Endometrial microvascular endothelial cells (primary cell): ENCODE results near the gene RAB29. TPM values are rescaled to one million over a fixed set of nuclear protein-coding genes. Genes with fewer than 3 reads are reported as not detected.

Source experiments
- in situ Hi-C: cut with HindIII; loops from 2 replicates; pipeline ENCODE4 v1.10.0; 2017; ENCODE audit warnings: low sequenced_read_pairs, low pct_unique_long_range_greater_than_20kb; ENCODE audit errors: inconsistent ontology term
- total RNA-seq: library from RNA; depleted of rRNA; stranded (reverse); fragments of >200 nt; gene quantifications from one replicate; pipeline ENCODE4 v1.2.3, GENCODE V29; 2015; ENCODE audit errors: inconsistent ontology term

Gene RAB29
- total RNA-seq, 1 donor from 2014 or later = 29.9 TPM

DNA sequence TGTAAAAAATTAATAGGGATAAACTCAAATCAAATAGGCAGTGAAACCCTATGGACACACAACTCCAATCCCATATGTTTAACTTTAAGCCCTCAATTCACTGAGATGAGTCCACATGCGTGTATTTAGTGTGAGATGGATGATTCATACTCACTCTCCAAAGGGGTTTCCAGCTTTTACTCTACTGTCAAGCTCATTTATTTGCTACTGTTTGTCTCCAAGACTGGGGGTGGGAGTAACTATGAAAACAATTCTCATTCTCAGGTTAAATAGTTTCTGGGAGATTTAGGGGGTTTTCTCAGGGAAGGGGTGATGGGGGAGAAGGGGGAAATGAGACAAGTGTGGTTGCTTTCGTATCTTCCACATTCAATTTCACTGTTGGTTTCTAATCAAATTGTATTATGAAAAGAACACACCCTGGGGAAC, 2.7 kb downstream of the RAB29 start:
- in situ Hi-C loops = no loop called here

DNA sequence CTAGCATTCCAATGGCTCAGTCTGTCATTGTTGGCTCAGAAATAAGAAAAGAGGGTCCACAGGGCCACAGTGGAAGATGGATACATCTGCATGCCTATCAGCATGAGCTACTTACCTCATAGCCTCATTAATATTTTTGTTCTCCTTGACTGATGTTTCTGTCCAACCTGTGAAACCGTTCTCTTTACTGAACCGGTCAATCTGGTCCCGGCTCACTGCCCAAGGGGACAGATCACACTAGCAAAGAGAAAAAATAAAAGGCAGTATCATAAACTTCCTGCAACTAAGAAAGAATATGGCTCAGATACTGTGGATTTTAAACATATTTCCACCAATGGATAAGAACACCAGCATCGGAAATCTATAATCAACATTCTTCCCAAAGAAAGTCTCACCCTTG, 4.7 kb downstream of the RAB29 start:
- in situ Hi-C loops = no loop called here

DNA sequence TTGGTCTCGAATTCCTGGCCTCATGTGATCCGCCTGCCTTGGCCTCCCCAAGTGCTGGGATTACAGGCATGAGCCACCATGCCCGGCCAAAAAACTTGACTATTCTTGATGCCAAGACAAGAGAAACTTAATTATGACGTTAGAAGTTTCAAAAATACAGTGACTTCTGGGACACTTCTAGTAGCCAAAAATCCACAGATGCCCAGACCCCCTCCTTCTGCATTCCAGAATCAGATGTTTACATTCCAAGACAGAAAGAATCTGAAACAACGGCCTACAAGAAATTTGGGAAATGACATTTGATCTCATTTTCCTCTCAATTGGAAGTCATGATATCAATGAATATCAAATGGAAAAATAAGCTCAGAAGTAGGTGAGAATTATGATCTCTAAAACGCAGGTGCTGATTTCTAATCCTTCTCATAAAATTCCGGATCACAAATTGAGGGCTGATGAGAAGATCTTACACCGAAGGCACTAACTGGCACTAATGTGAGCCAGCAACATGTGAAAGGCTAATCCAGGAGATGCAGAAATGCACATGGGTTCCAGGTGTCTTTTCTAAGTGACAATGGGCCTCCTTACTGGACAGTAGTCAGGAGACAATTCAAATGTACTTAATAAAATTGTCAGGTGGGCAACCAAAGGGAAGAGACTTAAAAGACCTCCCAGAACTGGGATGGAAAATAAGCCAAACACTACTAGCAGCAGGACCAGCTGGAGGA, 5.5 kb downstream of the RAB29 start:
- in situ Hi-C loops = no loop called here

DNA sequence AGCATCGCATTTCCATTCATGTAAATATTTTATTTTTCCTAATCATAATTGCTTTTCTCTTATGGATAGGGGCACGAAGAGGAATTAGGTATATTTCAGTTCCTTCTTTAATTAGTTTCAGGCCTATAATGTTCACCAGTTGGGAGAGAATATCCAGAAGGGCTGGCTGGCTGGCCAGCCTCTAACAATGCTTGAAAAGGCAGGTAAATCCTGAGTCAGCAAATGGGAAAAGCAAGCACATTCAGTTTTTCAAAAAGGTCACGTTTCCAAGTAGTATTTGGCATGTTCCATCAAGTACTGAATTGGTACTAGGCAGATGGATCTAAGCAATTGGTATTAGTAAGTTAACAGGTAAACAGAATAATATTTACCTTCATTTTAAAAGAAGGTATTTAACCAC, 8.0 kb downstream of the RAB29 start:
- in situ Hi-C loops = no loop called here

DNA sequence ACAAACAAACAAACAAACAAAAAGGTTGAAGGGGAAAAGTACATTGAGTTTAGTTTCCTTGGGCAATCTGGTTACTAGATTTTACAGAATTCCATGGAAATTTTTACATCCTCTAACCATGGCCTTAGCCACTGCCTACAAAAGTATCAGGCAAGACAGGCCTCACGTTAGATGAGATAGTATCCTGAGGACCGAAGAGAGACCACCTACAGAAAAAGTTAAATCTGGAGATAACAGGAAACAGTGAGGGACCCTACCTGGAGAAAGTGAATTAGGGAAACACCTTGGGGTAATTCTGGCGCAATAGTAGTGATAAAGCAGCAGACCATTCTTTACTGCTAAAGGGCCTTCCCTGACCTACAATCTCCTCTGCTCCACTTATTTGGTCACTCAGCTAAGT, 8.7 kb downstream of the RAB29 start:
- in situ Hi-C loops = no loop called here

DNA sequence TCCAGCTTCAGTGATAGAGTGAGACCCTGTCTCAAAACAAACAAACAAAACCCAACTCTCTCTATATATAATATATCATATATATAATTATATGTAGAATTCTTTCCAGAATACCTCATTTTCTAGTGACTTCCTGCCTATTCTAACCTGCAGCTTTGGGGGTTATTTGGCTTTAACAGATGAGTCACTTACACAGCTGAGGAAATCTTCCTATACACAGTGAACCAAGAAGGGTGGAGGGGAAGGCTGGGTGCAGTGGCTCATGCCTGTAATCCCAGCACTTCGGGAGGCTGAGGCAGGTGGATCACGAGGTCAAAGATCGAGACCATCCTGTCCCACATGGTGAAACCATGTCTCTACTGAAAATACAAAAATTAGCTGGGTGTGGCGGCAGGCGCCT, 9.2 kb downstream of the RAB29 start:
- in situ Hi-C loops = no loop called here

DNA sequence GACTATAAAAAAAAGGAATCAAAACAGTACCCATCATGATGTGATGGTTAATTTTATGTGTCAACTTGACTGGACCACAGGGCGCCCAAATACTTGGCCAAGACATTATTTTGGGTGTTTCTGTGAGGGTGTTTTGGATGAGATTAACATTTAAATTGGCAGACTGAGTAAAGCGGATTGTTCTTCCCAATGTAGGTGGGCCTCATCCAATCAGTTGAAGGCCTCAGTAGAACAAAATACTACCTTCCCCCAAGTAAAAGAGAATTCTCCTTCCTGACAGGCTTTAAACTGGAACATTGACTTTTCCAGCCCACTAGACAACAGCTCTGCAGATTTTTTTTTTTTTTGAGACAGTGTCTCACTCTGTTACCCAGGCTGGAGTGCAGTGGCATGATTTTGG, 10.7 kb downstream of the RAB29 start:
- in situ Hi-C loops = no loop called here

DNA sequence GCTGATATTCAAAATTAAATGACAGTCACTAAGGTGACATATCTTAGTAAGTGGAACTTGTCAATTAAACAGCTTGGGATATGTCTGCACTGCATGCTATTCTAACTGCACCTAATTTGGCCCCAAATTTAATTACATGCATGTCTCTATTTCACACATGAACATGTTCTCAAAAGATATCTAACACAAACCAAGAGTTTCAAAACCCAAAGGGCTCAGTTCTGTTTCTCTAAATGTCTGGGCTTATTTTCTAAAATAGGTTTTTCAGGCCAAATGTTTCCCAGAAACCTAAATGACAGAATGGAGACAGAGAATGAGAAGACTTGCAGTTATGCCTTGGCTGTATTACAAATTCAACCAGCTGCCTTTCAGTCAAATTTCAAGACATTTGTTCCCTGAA, 11.3 kb downstream of the RAB29 start:
- in situ Hi-C loops = no loop called here

DNA sequence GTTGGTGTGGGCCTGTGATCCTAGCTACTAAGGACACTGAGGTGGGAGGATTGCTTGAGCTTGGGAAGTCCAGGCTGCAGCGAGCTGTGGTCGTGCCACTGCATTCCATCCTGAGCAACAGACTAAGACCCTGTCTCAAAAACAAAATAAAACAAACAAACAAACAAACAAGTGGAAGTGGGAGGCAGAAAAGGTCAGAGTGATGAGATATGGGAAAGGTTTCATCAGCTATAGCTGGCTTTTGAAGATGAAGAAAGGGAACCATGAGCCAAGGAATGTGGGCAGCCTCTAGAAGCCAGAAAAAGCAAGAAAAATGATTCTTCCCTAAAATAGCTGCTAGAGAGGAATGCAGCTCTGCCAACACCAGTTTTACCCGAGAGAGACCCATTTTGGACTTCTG, 14.7 kb downstream of the RAB29 start:
- in situ Hi-C loops = no loop called here

DNA sequence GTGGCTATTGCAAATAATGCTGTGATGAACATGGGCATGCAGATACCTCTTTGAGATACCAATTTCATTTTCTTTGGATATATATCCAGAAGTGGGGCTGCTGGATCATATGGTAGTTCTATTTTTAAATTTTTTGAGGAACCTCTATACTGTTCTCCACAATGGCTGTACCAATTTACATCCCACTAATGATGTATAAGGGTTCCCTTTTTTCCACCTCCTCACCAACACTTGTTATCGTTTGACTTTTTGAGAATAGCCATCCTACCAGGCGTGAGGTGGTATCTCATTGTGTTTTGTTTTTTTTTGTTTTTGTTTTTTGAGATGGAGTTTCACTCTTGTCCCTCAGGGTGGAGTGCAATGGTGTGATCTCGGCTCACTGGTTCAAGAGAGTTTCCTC, 18.7 kb downstream of the RAB29 start:
- in situ Hi-C loops = no loop called here

DNA sequence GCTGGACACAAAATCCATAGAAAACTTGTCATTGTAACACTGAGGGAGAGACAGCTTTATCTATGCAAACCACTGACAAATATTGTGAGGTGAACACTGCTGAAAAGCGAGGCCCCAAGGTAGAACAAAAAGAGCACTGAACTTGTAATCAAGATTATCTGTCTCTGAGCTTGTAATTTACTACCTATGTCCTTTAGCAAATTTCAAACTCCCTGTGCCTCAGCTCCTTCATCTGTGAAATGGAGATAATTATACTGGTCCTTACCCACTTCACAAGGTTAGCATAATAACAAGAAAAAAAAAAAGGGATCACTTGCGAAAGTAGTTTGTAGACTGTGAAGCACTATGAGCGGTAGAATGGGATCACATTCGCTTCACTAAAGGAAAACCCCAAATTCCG, 20.4 kb downstream of the RAB29 start:
- in situ Hi-C loops = no loop called here

DNA sequence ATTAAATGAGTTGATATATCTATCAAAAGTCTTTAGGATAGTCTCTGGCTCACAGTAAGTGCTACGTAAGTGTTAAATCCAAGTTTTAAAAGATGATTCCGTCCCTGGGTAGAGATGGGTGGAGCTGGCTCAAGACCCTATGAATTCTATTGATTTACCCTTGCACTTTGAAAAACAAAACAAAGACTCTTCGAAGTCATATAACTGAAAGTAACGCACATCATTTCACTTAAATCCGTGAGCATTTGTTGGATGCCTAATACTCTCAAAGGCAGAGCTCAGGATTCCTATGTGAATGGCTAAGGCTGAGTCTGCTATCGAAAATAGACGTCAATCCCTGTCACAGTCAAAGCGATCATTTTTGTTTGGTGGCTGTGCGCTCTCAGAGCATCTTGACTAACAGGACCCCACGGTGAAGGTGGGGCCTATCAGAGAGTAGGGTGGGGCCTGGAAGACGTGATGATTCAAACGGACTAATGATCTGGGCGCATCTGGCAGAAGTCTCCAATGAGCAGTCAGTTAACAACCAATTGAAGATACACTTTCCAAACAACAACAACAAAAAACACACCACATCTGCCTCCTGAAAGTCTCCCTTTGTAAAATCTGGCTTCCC, 24.1 kb downstream of the RAB29 start:
- in situ Hi-C loops = no loop called here

DNA sequence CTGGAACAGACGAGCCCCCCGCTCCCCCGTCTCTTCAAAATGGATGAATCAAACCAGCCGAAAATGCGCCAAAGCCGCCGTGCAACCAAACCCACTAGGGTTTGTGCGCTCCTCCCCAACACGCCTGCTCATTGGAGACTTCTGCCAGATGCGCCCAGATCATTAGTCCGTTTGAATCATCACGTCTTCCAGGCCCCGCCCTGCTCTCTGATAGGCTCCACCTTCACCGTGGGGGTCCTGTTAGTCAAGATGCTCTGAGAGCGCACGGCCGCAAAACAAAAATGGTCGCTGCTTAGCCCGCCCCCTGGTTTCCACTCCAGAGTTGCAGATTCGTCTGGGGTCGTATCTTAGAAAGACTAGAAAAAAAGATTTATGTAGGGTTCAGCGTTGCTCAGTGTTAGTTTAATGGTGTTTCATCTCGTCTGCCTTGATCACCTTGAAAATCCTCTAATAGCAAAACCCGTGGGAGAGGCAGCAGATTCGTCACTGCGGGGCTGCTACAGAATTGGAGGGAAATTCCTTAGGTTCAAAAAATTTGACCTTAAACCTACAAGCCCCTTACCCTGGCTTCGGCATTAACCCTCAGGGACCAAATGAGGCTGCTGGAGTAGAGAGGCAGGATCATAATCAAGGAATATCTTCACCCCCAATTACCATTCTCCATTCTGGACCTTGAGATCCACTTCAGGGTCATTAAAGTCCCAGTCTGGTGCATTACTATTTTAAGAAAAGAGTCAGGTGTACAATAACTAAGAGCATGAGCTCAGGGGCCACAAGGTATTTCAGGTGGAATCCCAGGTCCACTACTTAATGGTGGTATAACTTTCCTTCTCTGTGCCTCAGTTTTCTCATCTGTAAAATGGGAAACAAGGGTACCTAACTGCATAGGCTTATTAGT, 24.9 kb downstream of the RAB29 start, which contains the start of gene NUCKS1:
Gene NUCKS1 (minus strand): TSS at position 45 of the 898 bp plus-strand sequence. CDS start 209 bp downstream, outside the sequence.
- in situ Hi-C loops = no loop called here

DNA sequence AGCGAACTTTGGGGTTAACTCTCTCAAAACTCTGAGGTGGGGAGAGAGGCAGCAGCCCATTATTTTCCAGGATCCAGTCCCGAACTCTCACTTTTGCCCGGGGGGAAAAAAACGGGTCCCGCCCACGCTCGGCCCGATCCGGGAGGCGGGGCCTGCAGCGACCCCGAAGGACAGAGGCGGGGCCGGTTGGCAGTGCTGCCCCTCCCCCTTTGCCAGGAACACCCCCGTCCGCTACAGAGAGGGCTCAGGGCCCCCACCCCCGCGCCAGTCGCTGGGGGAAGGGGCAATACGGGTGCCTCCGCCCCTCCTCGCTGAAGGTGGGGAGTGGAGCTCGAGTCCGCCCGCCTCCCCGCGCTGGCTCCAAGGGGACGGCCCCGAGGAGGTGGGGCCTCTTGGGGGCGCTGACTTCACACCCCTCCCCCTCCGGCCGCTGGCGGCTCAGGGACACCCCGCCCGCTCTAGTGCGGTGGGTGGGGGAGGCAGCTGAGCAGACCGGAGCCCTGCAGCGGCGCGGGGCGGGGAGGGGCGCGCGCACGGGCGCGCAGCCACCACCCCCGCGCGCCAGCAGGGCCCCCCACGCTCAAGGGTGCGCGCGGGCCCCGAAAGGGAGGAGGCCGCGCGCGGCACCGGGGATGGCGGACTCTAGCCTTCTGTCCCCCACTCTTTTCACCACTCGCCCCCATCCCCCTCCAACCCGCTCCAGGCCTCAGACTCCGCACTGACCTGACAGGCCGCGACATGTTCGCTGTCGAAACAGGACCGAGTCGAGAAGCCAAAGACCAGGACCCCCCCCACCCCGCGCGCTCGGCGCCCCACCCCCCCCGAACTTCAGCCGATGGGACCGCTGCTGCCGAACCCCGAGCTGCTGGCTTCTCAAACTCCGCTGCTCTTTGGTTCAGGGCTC, 25.8 kb downstream of the RAB29 start:
- in situ Hi-C loops = no loop called here

DNA sequence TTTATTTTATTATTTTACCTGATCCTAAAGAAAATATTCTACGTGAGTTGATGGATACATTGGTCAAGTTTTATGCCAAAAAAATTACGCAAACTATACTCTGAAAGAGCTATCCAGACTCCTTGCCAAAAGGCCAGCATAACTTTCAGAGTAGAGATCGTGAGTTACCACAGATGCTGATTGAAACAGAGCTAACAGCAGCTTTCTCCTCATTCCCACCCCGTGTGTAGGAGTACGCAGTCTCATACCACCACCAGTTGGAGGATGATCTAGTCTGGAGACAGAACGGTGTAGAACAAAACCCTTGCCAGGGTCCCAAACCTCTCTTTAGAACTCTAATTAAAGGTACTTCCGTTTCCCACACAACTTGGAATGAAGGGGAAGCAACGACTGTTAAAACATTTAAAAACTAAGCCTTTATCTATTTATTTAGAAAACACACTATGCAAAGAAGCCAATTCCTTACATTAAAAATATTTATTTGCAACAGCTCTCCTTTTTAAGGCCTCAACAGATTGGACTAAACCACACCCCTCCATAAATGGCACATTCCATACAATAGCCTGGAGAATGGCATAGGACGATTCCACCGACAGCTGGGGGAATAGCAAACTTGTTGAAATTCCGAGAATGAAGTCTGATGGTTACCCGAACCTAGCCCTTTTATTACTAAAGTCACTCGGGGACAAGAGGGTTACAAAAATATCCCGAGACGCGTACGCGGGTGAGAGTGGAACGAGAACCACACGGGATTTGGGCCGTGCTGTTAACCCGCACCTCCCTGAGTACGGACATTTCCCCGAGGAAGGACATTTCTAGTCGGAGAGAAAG, 26.7 kb downstream of the RAB29 start:
- in situ Hi-C loops = no loop called here

DNA sequence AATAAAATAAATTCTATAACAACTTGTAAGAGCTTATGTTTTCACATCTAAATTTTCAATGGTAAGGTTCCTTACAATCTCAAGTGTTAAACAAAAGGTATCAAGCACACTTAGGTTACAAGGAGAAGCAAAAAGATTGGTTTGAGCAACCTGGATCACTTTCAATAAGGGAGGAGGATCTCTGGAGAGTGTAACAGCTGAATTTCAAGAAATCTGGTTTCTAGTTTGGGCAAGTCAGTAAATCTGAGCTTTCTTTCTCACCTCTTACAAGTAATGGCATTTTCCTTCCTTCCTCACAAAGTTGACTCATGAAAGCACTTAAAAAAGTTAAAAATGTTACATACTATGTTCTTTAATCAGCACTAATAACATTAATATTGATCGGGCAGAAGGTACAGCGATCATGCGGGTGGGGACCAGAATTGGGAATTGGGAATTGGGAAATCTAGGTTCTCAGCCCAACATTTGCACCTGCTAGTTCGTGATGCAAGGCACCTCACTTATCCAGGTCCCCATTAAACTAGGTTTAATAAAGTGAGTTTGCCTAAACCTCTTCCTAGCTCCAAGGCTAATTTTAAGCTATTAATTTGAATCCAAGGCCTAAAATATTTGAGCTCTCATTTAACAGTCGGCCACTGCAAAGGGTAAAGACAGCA, 28.4 kb downstream of the RAB29 start:
- in situ Hi-C loops = no loop called here

DNA sequence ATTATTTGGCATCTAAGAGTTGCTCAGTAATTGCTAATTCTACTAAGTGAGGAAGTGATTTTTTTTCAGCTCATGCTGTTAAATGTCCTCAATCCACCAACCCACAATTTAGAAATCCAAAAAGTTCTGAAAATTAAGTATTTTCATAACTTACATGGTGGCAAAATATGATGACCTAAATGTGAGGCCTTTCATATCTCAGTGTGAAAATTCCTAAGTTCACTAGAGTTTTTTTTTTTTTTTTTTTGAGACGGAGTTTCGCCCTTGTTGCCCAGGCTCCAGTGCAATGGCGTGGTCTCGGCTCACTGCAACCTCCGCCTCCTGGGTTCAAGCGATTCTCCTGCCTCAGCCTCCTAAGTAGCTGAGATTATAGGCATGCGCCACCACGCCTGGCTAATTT, 30.9 kb downstream of the RAB29 start:
- in situ Hi-C loops = no loop called here
